GM21825 (cell line): Measurements from ENCODE around the gene LTF.
"Not testable (repeated sequence)": the region's sequence is repeated elsewhere in the genome, so short reads cannot be mapped to it uniquely, and the experiment has no call there.

Experiments used
- ATAC-seq: cut with Tn5 transposase; IDR thresholded peaks from one replicate; pipeline ENCODE4 v1.9.1; 2021; ENCODE audit warnings: mild to moderate bottlenecking, moderate library complexity; ENCODE audit not compliant: unreplicated experiment

The LTF gene

GRCh38 chr3:46464326-46465195, at the start of gene LTF:
Gene LTF, minus strand, starts transcription at chr3:46464905. Its CDS starts 38 bp downstream, at chr3:46464867.
- ATAC-seq = no peak

- ATAC-seq = no peak
Measured at GRCh38 chr3:46512191-46512749, 47.6 kb upstream of the LTF start.

- ATAC-seq = no peak
Measured at GRCh38 chr3:46509661-46510187, 45.0 kb upstream of the LTF start.

GRCh38 chr3:46508850-46509591, 44.3 kb upstream of the LTF start:
- no peak for ATAC-seq

GRCh38 chr3:46506526-46506925, 41.8 kb upstream of the LTF start:
- ATAC-seq = no peak

GRCh38 chr3:46505953-46506352, 41.2 kb upstream of the LTF start:
- ATAC-seq = no peak

GRCh38 chr3:46504789-46505188, 40.1 kb upstream of the LTF start:
- no peak for ATAC-seq

GRCh38 chr3:46503200-46503874, 38.6 kb upstream of the LTF start:
- no peak for ATAC-seq

GRCh38 chr3:46501702-46502101, 37.0 kb upstream of the LTF start:
- no peak for ATAC-seq

GRCh38 chr3:46500656-46501635, 36.2 kb upstream of the LTF start:
- ATAC-seq = no peak

- no peak for ATAC-seq
Measured at GRCh38 chr3:46498916-46499519, 34.3 kb upstream of the LTF start.

GRCh38 chr3:46497556-46498265, 33.0 kb upstream of the LTF start, which contains the start of gene RTP3:
Gene RTP3, plus strand, starts transcription at chr3:46497976. Its CDS starts 87 bp downstream, at chr3:46498063.
- ATAC-seq = no peak

GRCh38 chr3:46496746-46497555, 32.2 kb upstream of the LTF start:
- no peak for ATAC-seq

GRCh38 chr3:46495901-46496456, 31.3 kb upstream of the LTF start:
- no peak for ATAC-seq

GRCh38 chr3:46494491-46494890, 29.8 kb upstream of the LTF start:
- ATAC-seq = not testable (repeated sequence)

- ATAC-seq = no peak
Measured at GRCh38 chr3:46492890-46493547, 28.3 kb upstream of the LTF start.
